WERI-Rb-1 (cell line): ENCODE data around the gene SBK3.
"Not testable (repeated sequence)": the region's sequence is repeated elsewhere in the genome, so short reads cannot be mapped to it uniquely, and the experiment has no call there.

Experiments
- DNase-seq: peaks from one replicate; pipeline ENCODE4 v3.0.0-alpha.2; 2020
- H3K27ac ChIP-seq: fragments of 250-450 bp; sonication (Bioruptor Pico); 2 replicates; pipeline ENCODE4 v1.5.1; 2020; ENCODE audit warnings: mild to moderate bottlenecking, moderate library complexity
- H3K27me3 ChIP-seq: fragments of 250-450 bp; sonication (Bioruptor Pico); 2 replicates; pipeline ENCODE4 v1.5.1; 2021; ENCODE audit warnings: mild to moderate bottlenecking, low read depth, moderate library complexity; ENCODE audit not compliant: insufficient read depth, severe bottlenecking
- H3K36me3 ChIP-seq: fragments of 250-450 bp; sonication (Bioruptor Pico); 2 replicates; pipeline ENCODE4 v1.5.1; 2020; ENCODE audit warnings: mild to moderate bottlenecking, moderate library complexity
- H3K4me3 ChIP-seq: 2 replicates; pipeline ENCODE4 v1.5.1; 2011; ENCODE audit warnings: low read depth, mild to moderate bottlenecking, control low read depth, low read length
- H3K9me3 ChIP-seq: fragments of 250-450 bp; sonication (Bioruptor Pico); 2 replicates; pipeline ENCODE4 v1.5.1; 2021; ENCODE audit warnings: mild to moderate bottlenecking, moderate library complexity; ENCODE audit not compliant: severe bottlenecking
- CTCF ChIP-seq: IDR thresholded peaks from 2 replicates; pipeline ENCODE4 v1.5.1; 2011; ENCODE audit warnings: low read depth, mild to moderate bottlenecking, control low read depth, inconsistent platforms, low read length

The SBK3 gene

GRCh38 chr19:55578031-55578760 lies 32.9 kb upstream of the SBK3 start:
- H3K27ac ChIP-seq = no peak overlapping the region
- H3K36me3 ChIP-seq = peaks cover 18% of the 10 kb centered on the region
- TF ChIP-seq CTCF = no peak
- H3K4me3 ChIP-seq = no peak overlapping the region
- H3K9me3 ChIP-seq = no peaks in the 10 kb centered on the region
- no peak for DNase-seq
- H3K27me3 ChIP-seq = no peaks in the 10 kb centered on the region

- no peak overlapping the region for H3K4me3 ChIP-seq
- no peaks in the 10 kb centered on the region for H3K27me3 ChIP-seq
- no peaks in the 10 kb centered on the region for H3K9me3 ChIP-seq
- TF ChIP-seq CTCF = no peak
- peaks cover 18% of the 10 kb centered on the region for H3K36me3 ChIP-seq
- DNase-seq = no peak
- no peak overlapping the region for H3K27ac ChIP-seq
These were observed 31.4 kb upstream of the SBK3 start for GRCh38 chr19:55576746-55577145.

- peaks cover 18% of the 10 kb centered on the region for H3K36me3 ChIP-seq
- not testable (repeated sequence) for H3K4me3 ChIP-seq, H3K9me3 ChIP-seq, H3K27ac ChIP-seq, H3K27me3 ChIP-seq, DNase-seq
These were observed 28.6 kb upstream of the SBK3 start for GRCh38 chr19:55573929-55574328.

- not testable (repeated sequence) for H3K27ac ChIP-seq, H3K36me3 ChIP-seq, H3K4me3 ChIP-seq, DNase-seq, H3K9me3 ChIP-seq, H3K27me3 ChIP-seq
These were observed 24.1 kb upstream of the SBK3 start for GRCh38 chr19:55569477-55569876.

- Histone ChIP-seq H3K4me3 (no peak overlapping the region), H3K27ac (no peak overlapping the region), H3K36me3 (no peaks in the 10 kb centered on the region), H3K27me3 (no peaks in the 10 kb centered on the region), H3K9me3 (no peaks in the 10 kb centered on the region)
- DNase-seq = no peak
- TF ChIP-seq CTCF = no peak
These were observed 22.5 kb upstream of the SBK3 start for GRCh38 chr19:55567708-55568328.

GRCh38 chr19:55566823-55567222 lies 21.5 kb upstream of the SBK3 start:
- no peak for TF ChIP-seq CTCF
- no peak overlapping the region for H3K4me3 ChIP-seq
- no peak for DNase-seq
- no peaks in the 10 kb centered on the region for H3K36me3 ChIP-seq
- H3K27me3 ChIP-seq = no peaks in the 10 kb centered on the region
- H3K9me3 ChIP-seq = no peaks in the 10 kb centered on the region
- H3K27ac ChIP-seq = no peak overlapping the region
